Upper lobe of right lung (tissue), 1 donor: ENCODE results near the gene PCDHB7. TPM values are rescaled to one million over a fixed set of nuclear protein-coding genes. Genes with fewer than 3 reads are reported as not detected.
"Not testable (repeated sequence)": the region's sequence is repeated elsewhere in the genome, so short reads cannot be mapped to it uniquely, and the experiment has no call there.

Source experiments
- ATAC-seq: fragments of 200-7000 bp; cut with Tn5 transposase; one replicate; pipeline ENCODE4 v1.9.1; 2020; ENCODE audit warnings: mild to moderate bottlenecking, moderate library complexity
- DNase-seq: peaks from one replicate; pipeline ENCODE4 v3.0.0-alpha.2; 2020
- H3K27ac ChIP-seq: fragments of 200-600 bp; one replicate; pipeline ENCODE4 v1.8.0; 2022
- H3K27me3 ChIP-seq: fragments of 200-600 bp; one replicate; pipeline ENCODE4 v1.8.0; 2022; ENCODE audit warnings: mild to moderate bottlenecking
- H3K36me3 ChIP-seq: fragments of 200-600 bp; one replicate; pipeline ENCODE4 v1.8.0; 2022
- H3K4me1 ChIP-seq: fragments of 200-600 bp; one replicate; pipeline ENCODE4 v1.8.0; 2022
- H3K4me3 ChIP-seq: fragments of 200-600 bp; one replicate; pipeline ENCODE4 v1.8.0; 2022; ENCODE audit warnings: mild to moderate bottlenecking
- H3K9me3 ChIP-seq: fragments of 200-600 bp; one replicate; pipeline ENCODE4 v1.8.0; 2022
- intact Hi-C: fragments of 100-400 bp; cut with DNase I; formaldehyde crosslinking; loops from one replicate; pipeline ENCODE4 v1.11.0; 2022
- total RNA-seq: library from RNA; stranded (reverse); fragmentation: NEBNext Ultra II Directional; extraction: Animal tissue kit (Norgen Biotek cat#: 25700); gene quantifications from one replicate; pipeline ENCODE4 v1.2.1, GENCODE V29; 2021
- TF ChIP-seq, protein P1 (sequence below): fragments of 200-600 bp; IDR thresholded peaks from one replicate; pipeline ENCODE4 v1.8.0; 2022; ENCODE audit warnings: antibody characterized with exemption
- donor health status: DM: no; HTN: yes; CAD: no; lungs with severe emphysema.

The PCDHB7 gene
- total RNA-seq, 1 donor from 2014 or later: 2.8 TPM

DNA sequence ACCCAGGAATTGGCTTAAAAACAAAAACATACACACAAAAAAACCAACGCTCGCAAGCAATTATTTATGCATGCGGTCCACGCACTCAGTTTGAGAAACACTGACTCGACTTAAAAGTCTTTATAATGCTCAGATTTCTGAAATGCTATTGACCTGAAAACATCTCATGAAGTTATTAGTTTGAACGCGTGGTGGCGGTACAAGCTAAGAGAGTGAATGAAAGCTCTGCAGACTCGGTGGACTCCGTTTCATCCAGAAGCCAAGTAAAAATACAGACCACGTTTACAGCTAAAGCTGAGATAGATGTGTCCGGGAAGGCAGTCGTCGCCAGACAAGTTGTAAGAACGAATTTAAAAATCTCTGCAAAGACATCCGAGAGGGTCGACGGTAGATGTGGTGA lies 22.6 kb upstream of the PCDHB7 start, which contains the start of gene PCDHB6:
TSS of gene PCDHB6 (plus strand) at position 246 of the 400 bp plus-strand sequence. CDS start 201 bp downstream, outside the sequence.
- DNase-seq (no peak), ATAC-seq (no peak)
- peaks cover 9% of the 10 kb centered on the region for H3K9me3 ChIP-seq
- TF ChIP-seq, protein P1, sequence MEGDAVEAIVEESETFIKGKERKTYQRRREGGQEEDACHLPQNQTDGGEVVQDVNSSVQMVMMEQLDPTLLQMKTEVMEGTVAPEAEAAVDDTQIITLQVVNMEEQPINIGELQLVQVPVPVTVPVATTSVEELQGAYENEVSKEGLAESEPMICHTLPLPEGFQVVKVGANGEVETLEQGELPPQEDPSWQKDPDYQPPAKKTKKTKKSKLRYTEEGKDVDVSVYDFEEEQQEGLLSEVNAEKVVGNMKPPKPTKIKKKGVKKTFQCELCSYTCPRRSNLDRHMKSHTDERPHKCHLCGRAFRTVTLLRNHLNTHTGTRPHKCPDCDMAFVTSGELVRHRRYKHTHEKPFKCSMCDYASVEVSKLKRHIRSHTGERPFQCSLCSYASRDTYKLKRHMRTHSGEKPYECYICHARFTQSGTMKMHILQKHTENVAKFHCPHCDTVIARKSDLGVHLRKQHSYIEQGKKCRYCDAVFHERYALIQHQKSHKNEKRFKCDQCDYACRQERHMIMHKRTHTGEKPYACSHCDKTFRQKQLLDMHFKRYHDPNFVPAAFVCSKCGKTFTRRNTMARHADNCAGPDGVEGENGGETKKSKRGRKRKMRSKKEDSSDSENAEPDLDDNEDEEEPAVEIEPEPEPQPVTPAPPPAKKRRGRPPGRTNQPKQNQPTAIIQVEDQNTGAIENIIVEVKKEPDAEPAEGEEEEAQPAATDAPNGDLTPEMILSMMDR: peak; percentile 20
- H3K4me3 ChIP-seq: peak within 1 kb of the TSS; percentile 7
- H3K36me3 ChIP-seq: no peaks in the 10 kb centered on the region
- no peaks in the 10 kb centered on the region for H3K4me1 ChIP-seq
- peaks cover 8% of the 10 kb centered on the region for H3K27me3 ChIP-seq
- H3K27ac ChIP-seq: no peak within 1 kb of the TSS
- intact Hi-C loops: no loop called here

DNA sequence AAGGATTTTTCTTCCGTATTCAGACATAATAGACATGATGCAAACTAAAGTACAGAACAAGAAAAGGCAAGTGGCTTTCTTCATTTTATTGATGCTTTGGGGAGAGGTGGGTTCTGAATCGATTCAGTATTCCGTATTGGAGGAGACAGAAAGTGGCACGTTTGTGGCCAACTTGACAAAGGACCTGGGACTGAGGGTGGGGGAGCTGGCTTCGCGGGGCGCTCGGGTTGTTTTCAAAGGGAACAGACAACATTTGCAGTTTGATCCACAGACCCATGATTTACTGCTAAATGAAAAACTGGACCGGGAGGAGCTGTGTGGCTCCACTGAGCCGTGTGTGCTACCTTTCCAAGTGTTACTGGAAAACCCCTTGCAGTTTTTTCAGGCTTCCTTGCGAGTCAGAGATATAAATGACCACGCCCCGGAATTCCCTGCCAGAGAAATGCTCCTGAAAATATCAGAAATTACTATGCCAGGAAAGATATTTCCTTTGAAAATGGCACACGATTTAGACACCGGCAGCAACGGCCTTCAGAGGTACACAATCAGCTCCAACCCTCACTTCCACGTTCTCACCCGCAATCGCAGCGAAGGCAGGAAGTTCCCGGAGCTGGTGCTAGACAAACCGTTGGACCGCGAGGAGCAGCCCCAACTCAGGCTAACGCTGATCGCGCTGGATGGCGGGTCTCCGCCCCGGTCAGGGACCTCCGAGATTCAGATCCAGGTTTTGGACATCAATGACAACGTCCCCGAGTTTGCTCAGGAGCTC lies 22.0 kb upstream of the PCDHB7 start:
- ATAC-seq: no peak
- DNase-seq: no peak
- TF ChIP-seq, protein P1: no peak
- no peaks in the 10 kb centered on the region for H3K4me1 ChIP-seq
- no peak overlapping the region for H3K27ac ChIP-seq
- intact Hi-C loops: no loop called here
- peaks cover 9% of the 10 kb centered on the region for H3K9me3 ChIP-seq
- H3K27me3 ChIP-seq: peaks cover 5% of the 10 kb centered on the region
- no peaks in the 10 kb centered on the region for H3K36me3 ChIP-seq
- peak overlapping the region; percentile 7 for H3K4me3 ChIP-seq

DNA sequence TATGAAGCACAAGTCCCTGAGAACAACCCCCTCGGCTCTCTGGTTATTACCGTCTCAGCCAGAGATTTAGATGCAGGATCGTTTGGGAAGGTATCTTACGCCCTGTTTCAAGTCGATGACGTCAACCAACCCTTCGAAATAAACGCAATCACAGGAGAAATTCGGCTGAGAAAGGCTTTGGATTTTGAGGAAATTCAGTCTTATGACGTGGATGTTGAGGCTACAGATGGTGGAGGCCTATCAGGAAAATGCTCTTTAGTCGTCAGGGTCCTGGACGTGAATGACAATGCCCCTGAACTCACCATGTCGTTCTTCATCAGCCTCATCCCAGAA lies 21.5 kb upstream of the PCDHB7 start:
- Histone ChIP-seq H3K4me1 (no peaks in the 10 kb centered on the region), H3K27me3 (peaks cover 5% of the 10 kb centered on the region), H3K9me3 (peaks cover 9% of the 10 kb centered on the region), H3K4me3 (no peak overlapping the region), H3K27ac (no peak overlapping the region), H3K36me3 (no peaks in the 10 kb centered on the region)
- DNase-seq (no peak), ATAC-seq (no peak)
- TF ChIP-seq, protein P1: no peak
- intact Hi-C loops: no loop called here

DNA sequence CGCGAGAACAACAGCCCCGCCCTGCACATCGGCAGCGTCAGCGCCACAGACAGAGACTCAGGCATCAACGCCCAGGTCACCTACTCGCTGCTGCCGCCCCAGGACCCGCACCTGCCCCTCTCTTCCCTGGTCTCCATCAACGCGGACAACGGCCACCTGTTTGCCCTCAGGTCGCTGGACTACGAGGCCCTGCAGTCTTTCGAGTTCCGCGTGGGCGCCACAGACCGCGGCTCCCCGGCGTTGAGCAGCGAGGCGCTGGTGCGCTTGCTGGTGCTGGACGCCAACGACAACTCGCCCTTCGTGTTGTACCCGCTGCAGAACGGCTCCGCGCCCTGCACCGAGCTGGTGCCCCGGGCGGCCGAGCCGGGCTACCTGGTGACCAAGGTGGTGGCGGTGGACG lies 20.8 kb upstream of the PCDHB7 start:
- not testable (repeated sequence) for DNase-seq, H3K9me3 ChIP-seq

DNA sequence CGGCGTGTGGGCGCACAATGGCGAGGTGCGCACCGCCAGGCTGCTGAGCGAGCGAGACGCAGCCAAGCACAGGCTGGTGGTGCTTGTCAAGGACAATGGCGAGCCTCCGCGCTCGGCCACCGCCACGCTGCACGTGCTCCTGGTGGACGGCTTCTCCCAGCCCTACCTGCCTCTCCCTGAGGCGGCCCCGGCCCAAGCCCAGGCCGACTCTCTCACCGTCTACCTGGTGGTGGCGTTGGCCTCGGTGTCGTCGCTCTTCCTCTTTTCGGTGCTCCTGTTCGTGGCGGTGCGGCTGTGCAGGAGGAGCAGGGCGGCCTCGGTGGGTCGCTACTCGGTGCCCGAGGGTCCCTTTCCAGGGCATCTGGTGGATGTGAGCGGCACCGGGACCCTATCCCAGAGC lies 20.3 kb upstream of the PCDHB7 start:
- H3K4me3 ChIP-seq, ATAC-seq, H3K36me3 ChIP-seq, H3K4me1 ChIP-seq, intact Hi-C loops, DNase-seq, H3K9me3 ChIP-seq, H3K27ac ChIP-seq: not testable (repeated sequence)
- H3K27me3 ChIP-seq: peaks cover 11% of the 10 kb centered on the region

More for the DNA sequence above, 20.8 kb upstream of the PCDHB7 start:
- intact Hi-C loops, H3K36me3 ChIP-seq, ATAC-seq, H3K4me3 ChIP-seq, H3K27ac ChIP-seq, H3K4me1 ChIP-seq: not testable (repeated sequence)
- H3K27me3 ChIP-seq: peaks cover 11% of the 10 kb centered on the region

DNA sequence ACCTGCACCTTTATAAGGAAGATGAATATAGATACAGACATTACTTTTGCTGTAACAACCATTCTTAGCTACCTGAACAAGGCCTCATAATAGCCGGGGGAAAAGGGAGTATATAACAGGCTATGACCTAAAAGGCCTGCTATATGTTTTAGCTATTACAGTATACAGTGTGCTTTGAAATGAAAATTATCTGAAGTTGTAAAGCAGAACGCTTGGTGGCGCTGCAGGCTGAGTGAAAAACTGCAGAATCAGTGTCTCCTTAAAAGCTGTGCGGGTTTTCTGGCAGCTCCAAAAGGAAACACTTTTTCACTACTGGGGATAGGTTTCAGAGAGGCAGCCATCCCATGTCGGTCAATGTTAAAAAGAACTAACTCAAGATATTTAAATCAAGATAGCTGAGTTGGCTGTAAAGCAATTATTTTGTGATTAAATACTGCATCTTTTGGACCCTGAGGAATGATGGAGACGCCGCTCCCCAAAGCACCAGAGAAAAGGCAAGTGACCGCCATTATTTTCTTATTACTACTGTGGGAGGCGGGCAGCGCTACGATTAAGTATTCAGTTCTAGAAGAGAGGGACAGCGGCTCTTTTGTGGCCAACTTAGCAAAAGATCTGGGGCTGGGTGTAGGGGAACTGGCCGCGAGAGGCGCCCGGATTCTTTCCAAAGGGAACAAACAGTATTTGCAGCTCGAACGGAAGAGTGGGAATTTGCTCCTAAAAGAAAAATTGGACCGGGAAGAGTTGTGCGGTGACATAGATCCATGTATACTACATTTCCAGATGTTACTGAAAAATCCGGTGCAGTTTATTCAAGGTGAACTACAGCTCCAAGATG lies 16.7 kb upstream of the PCDHB7 start:
- ATAC-seq (no peak), DNase-seq (no peak)
- Histone ChIP-seq H3K9me3 (peaks cover 4% of the 10 kb centered on the region), H3K27me3 (peaks cover 7% of the 10 kb centered on the region), H3K4me3 (no peak overlapping the region), H3K27ac (no peak overlapping the region), H3K36me3 (no peaks in the 10 kb centered on the region), H3K4me1 (no peaks in the 10 kb centered on the region)
- intact Hi-C loops: no loop called here
- TF ChIP-seq, protein P1: no peak

DNA sequence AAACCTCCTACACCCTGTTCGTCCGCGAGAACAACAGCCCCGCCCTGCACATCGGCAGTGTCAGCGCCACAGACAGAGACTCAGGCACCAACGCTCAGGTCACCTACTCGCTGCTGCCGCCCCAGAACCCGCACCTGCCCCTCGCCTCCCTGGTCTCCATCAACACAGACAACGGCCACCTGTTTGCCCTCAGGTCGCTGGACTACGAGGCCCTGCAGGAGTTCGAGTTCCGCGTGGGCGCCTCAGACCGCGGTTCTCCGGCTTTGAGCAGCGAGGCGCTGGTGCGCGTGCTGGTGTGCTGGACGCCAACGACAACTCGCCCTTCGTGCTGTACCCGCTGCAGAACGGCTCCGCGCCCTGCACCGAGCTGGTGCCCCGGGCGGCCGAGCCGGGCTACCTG lies 15.1 kb upstream of the PCDHB7 start:
- H3K4me3 ChIP-seq, H3K9me3 ChIP-seq, H3K4me1 ChIP-seq, H3K36me3 ChIP-seq, DNase-seq, H3K27ac ChIP-seq, H3K27me3 ChIP-seq, ATAC-seq, intact Hi-C loops: not testable (repeated sequence)

DNA sequence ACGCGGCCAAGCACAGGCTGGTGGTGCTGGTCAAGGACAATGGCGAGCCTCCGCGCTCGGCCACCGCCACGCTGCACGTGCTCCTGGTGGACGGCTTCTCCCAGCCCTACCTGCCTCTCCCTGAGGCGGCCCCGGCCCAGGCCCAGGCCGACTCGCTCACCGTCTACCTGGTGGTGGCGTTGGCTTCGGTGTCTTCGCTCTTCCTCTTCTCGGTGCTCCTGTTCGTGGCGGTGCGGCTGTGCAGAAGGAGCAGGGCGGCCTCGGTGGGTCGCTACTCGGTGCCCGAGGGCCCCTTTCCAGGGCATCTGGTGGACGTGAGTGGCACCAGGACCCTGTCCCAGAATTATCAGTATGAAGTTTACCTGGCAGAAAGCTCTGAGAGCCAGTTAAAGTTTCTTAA lies 14.5 kb upstream of the PCDHB7 start:
- H3K9me3 ChIP-seq, H3K36me3 ChIP-seq, intact Hi-C loops, H3K4me1 ChIP-seq, H3K4me3 ChIP-seq, H3K27ac ChIP-seq, H3K27me3 ChIP-seq, ATAC-seq, DNase-seq: not testable (repeated sequence)

DNA sequence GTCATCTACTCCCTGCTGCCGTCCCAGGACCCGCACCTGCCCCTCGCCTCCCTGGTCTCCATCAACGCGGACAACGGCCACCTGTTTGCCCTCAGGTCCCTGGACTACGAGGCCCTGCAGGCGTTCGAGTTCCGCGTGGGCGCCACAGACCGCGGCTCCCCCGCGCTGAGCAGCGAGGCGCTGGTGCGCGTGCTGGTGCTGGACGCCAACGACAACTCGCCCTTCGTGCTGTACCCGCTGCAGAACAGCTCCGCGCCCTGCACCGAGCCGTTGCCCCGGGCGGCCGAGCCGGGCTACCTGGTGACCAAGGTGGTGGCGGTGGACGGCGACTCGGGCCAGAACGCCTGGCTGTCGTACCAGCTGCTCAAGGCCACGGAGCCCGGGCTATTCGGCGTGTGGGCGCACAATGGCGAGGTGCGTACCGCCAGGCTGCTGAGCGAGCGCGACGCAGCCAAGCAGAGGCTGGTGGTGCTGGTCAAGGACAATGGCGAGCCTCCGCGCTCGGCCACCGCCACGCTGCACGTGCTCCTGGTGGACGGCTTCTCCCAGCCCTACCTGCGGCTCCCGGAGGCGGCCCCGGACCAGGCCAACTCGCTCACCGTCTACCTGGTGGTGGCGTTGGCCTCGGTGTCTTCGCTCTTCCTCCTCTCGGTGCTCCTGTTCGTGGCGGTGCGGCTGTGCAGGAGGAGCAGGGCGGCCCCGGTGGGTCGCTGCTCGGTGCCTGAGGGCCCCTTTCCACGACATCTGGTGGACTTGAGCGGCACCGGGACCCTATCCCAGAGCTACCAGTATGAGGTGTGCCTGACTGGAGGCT lies 2.1 kb downstream of the PCDHB7 start:
- intact Hi-C loops, H3K4me1 ChIP-seq, H3K36me3 ChIP-seq, H3K4me3 ChIP-seq, ATAC-seq, H3K9me3 ChIP-seq, DNase-seq, H3K27ac ChIP-seq: not testable (repeated sequence)
- H3K27me3 ChIP-seq: peaks cover 14% of the 10 kb centered on the region
